ENCODE measurements around the gene UNC5A. TPM values are rescaled to one million over a fixed set of nuclear protein-coding genes. Genes with fewer than 3 reads are reported as not detected.

Gene UNC5A
- total and polyA plus RNA-seq, 9 of the 15 experiments (the other 6 are each of a cell fraction or from before 2014, with no cell fraction given), result not detected

- no peak for FAIRE-seq
- peaks cover 80 to 100% of the 10 kb centered on the region in 2 experiments for H3K27me3 ChIP-seq (ENCODE audit: control insufficient read depth in 2 of 2, insufficient read depth in 2 of 2, low read length in 2 of 2)
- TF ChIP-seq RFX1 (IDR thresholded peaks at IDR 0.05) (no peak), ZNF668 (CRISPR knock-in tag; IDR thresholded peaks at IDR 0.05) (no peak), DNMT1 (IDR thresholded peaks at IDR 0.05) (no peak), RERE (CRISPR knock-in tag; IDR thresholded peaks at IDR 0.05; ENCODE audit: borderline replicate concordance) (no peak), ZSCAN32 (CRISPR knock-in tag; IDR thresholded peaks at IDR 0.05) (no peak), SOX6 (IDR thresholded peaks at IDR 0.05) (no peak), AFF4 (CRISPR knock-in tag; IDR thresholded peaks at IDR 0.05) (no peak), ZKSCAN3 (CRISPR knock-in tag; IDR thresholded peaks at IDR 0.05) (no peak), KLF10 (CRISPR knock-in tag; IDR thresholded peaks at IDR 0.05) (no peak), CHD2 (IDR thresholded peaks at IDR 0.05; ENCODE audit: low read depth, low read length) (no peak), EP300 (IDR thresholded peaks at IDR 0.05; ENCODE audit: low read length) (no peak), ZNF175 (CRISPR knock-in tag; IDR thresholded peaks at IDR 0.05; ENCODE audit: low read depth) (no peak), ZNF75A (CRISPR knock-in tag; IDR thresholded peaks at IDR 0.05) (no peak), HES1 (IDR thresholded peaks at IDR 0.05; ENCODE audit: low read depth) (no peak), CREB1 (IDR thresholded peaks at IDR 0.05) (no peak), CREB1 (CRISPR knock-in tag; IDR thresholded peaks at IDR 0.05) (no peak)
Measured at GRCh38 chr5:176878463-176878862, 68.1 kb downstream of the UNC5A start.

More at GRCh38 chr5:176878463-176878862, 68.1 kb downstream of the UNC5A start:
- POLR2A ChIA-PET, result interaction anchor here (0.5 kb wide), 1 partner anchor 14 kb away, joined by 4 read pairs; no protein-coding TSS in a partner anchor
- CTCF ChIA-PET (ENCODE audit: low intra/inter-chr PET ratio), result no interaction called here
- Histone ChIP-seq H3K27ac (ENCODE audit: extremely low read depth, low read depth, low read length) (no peak overlapping the region), H3K4me1 (replicated peaks in 1 of 2; ENCODE audit: control insufficient read depth in 2 of 2, insufficient read depth in 2 of 2, low read length in 2 of 2) (peaks cover 0 to 58% of the 10 kb centered on the region in 2 experiments; a peak in 2 of 5 replicates), H3K9me1 (ENCODE audit: control insufficient read depth, insufficient read depth, low read length) (peaks cover 10% of the 10 kb centered on the region), H3K36me3 (ENCODE audit: control insufficient read depth, insufficient read depth, low read length) (no peaks in the 10 kb centered on the region), H4K20me1 (replicated peaks; ENCODE audit: control insufficient read depth, insufficient read depth, low read length) (peaks cover 34% of the 10 kb centered on the region), H3K9me3 (replicated peaks; ENCODE audit: control insufficient read depth, insufficient read depth, low read depth, low read length) (no peaks in the 10 kb centered on the region), H3K4me3 (no peak overlapping the region), H3K9ac (ENCODE audit: insufficient read depth in 1 of 2, low read depth in 2 of 2, low read length in 2 of 2) (no peak overlapping the region), H2AFZ (ENCODE audit: low read depth, low read length) (no peak overlapping the region), H3K79me2 (ENCODE audit: control insufficient read depth, insufficient read depth, low read length) (no peaks in the 10 kb centered on the region), H3K4me2 (ENCODE audit: insufficient read depth, low read length) (no peak overlapping the region)
- DNase-seq (ENCODE audit: extremely low read depth in 1 of 4, low spot score in 3 of 4), result no peak
- WGBS (ENCODE audit: insufficient coverage, low coverage, missing lambda C conversion rate), result 0% methylated on average over 10 of the region's 12 CpGs
- no TSS peak for BruUV-seq (replicated peaks)
- in situ Hi-C loops (cut with MboI) (no loop called here), intact Hi-C loops (cut with micrococcal nuclease) (no loop called here)
- no peak for ATAC-seq
